Panc1 (cell line): ENCODE data around the gene PTDSS2. TPM values are rescaled to one million over a fixed set of nuclear protein-coding genes. Genes with fewer than 3 reads are reported as not detected.

Experiments used
- ATAC-seq: fragments of 200-7000 bp; cut with Tn5 transposase; 2 replicates; pipeline ENCODE4 v1.9.1; 2020; ENCODE audit warnings: mild to moderate bottlenecking, moderate library complexity
- BruUV-seq: library from RNA; stranded (reverse); fragments of 400-500 nt; replicated peaks from 2 replicates; lab custom pipeline; 2021; lab: Mats Ljungman, UMichigan
- CTCF ChIA-PET: fragments of 300-600 bp; sonication (Branson Sonifier 250); formaldehyde crosslinking; loops from one replicate; lab custom pipeline; 2022; ENCODE audit warnings: antibody characterized with exemption; lab: Charles Lee
- POLR2A ChIA-PET: fragments of 300-600 bp; sonication (Branson Sonifier 250); formaldehyde crosslinking; loops from one replicate; lab custom pipeline; 2022; ENCODE audit warnings: antibody characterized with exemption; lab: Charles Lee
- DNase-seq: peaks from one replicate; pipeline ENCODE4 v3.0.0-alpha.2; 2010; ENCODE audit warnings: low read depth, low spot score
- H3K27ac ChIP-seq: 2 replicates; pipeline ENCODE4 v1.5.1; 2011; ENCODE audit warnings: mild to moderate bottlenecking, low read length, inconsistent platforms
- H3K27me3 ChIP-seq: fragments of 200-500 bp; sonication (Bioruptor generic); 2 replicates; pipeline ENCODE4 v1.6.0; 2014; ENCODE audit warnings: low read length, inconsistent platforms; ENCODE audit not compliant: control insufficient read depth, insufficient read depth
- H3K36me3 ChIP-seq: fragments of 200-500 bp; sonication (Bioruptor generic); 2 replicates; pipeline ENCODE4 v1.5.1; 2014; ENCODE audit warnings: inconsistent platforms, mild to moderate bottlenecking, low read length, moderate library complexity; ENCODE audit not compliant: control insufficient read depth, insufficient read depth
- H3K4me1 ChIP-seq: 2 replicates; pipeline ENCODE4 v1.5.1; 2011; ENCODE audit warnings: inconsistent platforms, mild to moderate bottlenecking, low read length, moderate library complexity; ENCODE audit not compliant: control insufficient read depth, insufficient read depth
- H3K4me3 ChIP-seq, 2 experiments: 2 replicates each; pipeline ENCODE4 v1.5.1; 2011 to 2012; ENCODE audit warnings: low read depth in 2 of 2, low read length in 2 of 2, mild to moderate bottlenecking in 2 of 2, inconsistent platforms in 1 of 2, moderate library complexity in 1 of 2
- H3K9me3 ChIP-seq: fragments of 200-500 bp; sonication (Bioruptor generic); 2 replicates; pipeline ENCODE4 v1.5.1; 2014; ENCODE audit warnings: low read depth, mild to moderate bottlenecking, inconsistent platforms, low read length, moderate library complexity; ENCODE audit not compliant: control insufficient read depth, insufficient read depth
- POLR2AphosphoS5 ChIP-seq: IDR thresholded peaks from 2 replicates; pipeline ENCODE4 v1.6.1; 2012; ENCODE audit warnings: mild to moderate bottlenecking, low read depth, low read length, moderate library complexity
- SIN3A ChIP-seq: IDR thresholded peaks from 2 replicates; pipeline ENCODE4 v1.6.1; 2012; ENCODE audit warnings: low read depth, mild to moderate bottlenecking, low read length, moderate library complexity, borderline replicate concordance; ENCODE audit not compliant: insufficient read depth
- TCF7L2 ChIP-seq: IDR thresholded peaks from 2 replicates; pipeline ENCODE4 v1.6.1; 2011; ENCODE audit warnings: mild to moderate bottlenecking, low read depth, low read length, inconsistent platforms
- in situ Hi-C: cut with HindIII; loops from 2 replicates; pipeline ENCODE4 v1.10.0; 2016; ENCODE audit warnings: low sequenced_read_pairs, low pct_unique_long_range_greater_than_20kb
- intact Hi-C: fragments of 100-400 bp; cut with micrococcal nuclease; formaldehyde crosslinking; loops from one replicate; pipeline ENCODE4 v1.10.0; 2022; ENCODE audit not compliant: unreplicated experiment
- total RNA-seq: library from RNA; stranded (reverse); gene quantifications from one replicate; pipeline ENCODE4 v1.2.1, GENCODE V29; 2021; ENCODE audit not compliant: unreplicated experiment
- TF ChIP-seq, protein P1 (sequence below), 2 experiments: IDR thresholded peaks; 2 replicates each; pipeline ENCODE4 v1.6.1; 2011 to 2012; ENCODE audit warnings: low read depth in 2 of 2, control low read depth in 1 of 2, low read length in 1 of 2, mild to moderate bottlenecking in 1 of 2, moderate library complexity in 1 of 2; ENCODE audit not compliant: insufficient read depth in 1 of 2
- TF ChIP-seq, protein P2 (sequence below): fragments of 450-650 bp; IDR thresholded peaks from 2 replicates; pipeline ENCODE4 v1.5.1; 2017; ENCODE audit warnings: mild to moderate bottlenecking

PTDSS2 gene
- total RNA-seq, 1 experiment from 2014 or later = 103 TPM

DNA sequence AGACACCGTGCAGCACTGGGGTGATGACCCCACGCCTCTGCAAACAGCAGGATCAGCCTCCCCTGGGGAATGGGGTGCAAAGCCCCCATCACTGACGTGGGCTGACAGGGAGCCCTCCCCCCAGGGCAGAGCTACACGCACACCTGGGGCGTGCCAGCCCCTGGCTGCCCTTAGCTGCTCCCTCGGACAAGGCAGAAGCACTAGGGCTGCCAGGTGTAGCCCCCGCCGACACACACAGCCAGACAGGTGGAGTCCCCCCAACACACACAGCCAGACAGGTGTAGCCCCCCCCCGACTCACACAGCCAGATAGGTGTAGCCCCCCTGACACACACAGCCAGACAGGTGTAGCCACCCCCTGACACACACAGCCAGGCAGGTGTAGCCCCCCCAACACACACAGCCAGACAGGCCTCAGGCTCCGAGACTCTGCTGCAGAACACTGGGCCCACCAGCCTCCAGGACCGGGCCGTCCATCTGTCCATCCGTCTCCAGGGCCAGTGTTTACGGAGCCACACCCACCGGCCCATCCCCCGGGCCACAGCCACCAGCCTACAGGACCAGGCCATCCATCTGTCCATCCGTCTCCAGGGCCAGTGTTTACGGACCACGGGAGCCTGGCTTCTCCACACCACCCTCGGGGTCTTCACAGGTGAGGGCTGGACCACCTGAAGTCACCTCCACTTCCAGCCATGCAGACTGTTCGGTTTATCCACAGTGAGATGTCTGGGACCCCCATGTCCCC is 11.8 kb upstream of the PTDSS2 start:
- in situ Hi-C loops = no loop called here
- ATAC-seq (no peak), DNase-seq (no peak)
- no peaks in the 10 kb centered on the region for H3K9me3 ChIP-seq
- intact Hi-C loops = no loop called here
- peaks cover 14% of the 10 kb centered on the region for H3K4me1 ChIP-seq
- ChIA-PET CTCF (no interaction called here), POLR2A (no interaction called here)
- no peaks in the 10 kb centered on the region for H3K36me3 ChIP-seq
- H3K4me3 ChIP-seq = no peak overlapping the region
- H3K27ac ChIP-seq = no peak overlapping the region
- TF ChIP-seq, protein P1, sequence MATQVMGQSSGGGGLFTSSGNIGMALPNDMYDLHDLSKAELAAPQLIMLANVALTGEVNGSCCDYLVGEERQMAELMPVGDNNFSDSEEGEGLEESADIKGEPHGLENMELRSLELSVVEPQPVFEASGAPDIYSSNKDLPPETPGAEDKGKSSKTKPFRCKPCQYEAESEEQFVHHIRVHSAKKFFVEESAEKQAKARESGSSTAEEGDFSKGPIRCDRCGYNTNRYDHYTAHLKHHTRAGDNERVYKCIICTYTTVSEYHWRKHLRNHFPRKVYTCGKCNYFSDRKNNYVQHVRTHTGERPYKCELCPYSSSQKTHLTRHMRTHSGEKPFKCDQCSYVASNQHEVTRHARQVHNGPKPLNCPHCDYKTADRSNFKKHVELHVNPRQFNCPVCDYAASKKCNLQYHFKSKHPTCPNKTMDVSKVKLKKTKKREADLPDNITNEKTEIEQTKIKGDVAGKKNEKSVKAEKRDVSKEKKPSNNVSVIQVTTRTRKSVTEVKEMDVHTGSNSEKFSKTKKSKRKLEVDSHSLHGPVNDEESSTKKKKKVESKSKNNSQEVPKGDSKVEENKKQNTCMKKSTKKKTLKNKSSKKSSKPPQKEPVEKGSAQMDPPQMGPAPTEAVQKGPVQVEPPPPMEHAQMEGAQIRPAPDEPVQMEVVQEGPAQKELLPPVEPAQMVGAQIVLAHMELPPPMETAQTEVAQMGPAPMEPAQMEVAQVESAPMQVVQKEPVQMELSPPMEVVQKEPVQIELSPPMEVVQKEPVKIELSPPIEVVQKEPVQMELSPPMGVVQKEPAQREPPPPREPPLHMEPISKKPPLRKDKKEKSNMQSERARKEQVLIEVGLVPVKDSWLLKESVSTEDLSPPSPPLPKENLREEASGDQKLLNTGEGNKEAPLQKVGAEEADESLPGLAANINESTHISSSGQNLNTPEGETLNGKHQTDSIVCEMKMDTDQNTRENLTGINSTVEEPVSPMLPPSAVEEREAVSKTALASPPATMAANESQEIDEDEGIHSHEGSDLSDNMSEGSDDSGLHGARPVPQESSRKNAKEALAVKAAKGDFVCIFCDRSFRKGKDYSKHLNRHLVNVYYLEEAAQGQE (IDR thresholded peaks at IDR 0.05; ENCODE audit: insufficient read depth in 1 of 2, low read depth in 2 of 2, low read length in 1 of 2) = no peak
- no peak for TF ChIP-seq TCF7L2
- H3K27me3 ChIP-seq = no peaks in the 10 kb centered on the region
- no TSS peak for BruUV-seq

DNA sequence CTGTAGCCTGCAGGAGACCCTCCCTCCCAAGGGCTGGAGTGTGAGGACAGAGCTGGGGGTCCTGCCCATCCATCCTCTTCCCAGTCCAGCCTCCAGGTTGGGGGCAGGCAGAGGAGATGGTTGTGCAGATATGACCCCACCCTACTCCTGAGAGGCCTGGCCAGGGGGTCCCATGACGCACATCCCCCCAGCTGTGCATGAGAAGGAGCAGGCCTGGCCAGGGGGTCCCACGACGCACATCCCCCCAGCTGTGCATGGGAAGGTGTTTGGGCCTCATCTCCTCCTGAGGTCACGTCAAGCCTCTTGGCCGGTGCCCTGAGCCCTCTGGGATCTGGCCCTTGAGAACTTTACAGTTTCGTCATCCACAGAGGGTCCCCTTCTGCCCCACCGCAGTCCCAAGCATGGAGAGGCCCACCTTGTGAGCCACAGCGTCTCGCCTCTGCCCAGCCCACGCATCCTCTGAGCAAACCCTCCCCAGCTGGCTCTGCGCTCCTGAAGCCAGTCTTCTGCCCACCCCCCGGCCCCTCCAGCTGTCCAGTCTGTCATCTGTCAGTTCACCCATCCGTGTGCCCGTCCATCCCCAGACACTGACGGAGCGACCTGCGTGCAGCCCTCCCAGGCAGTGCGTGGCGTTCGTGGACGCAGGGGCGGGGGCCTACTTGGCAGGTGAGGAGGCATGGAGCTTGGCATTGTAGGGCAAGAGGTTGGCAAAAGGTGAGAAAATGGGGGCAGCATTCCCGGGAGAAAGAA is 10.6 kb upstream of the PTDSS2 start:
- intact Hi-C loops (no loop called here), in situ Hi-C loops (no loop called here)
- H3K9me3 ChIP-seq = no peaks in the 10 kb centered on the region
- DNase-seq = no peak
- H3K27me3 ChIP-seq = no peaks in the 10 kb centered on the region
- no peak for TF ChIP-seq SIN3A
- H3K4me1 ChIP-seq = peaks cover 21% of the 10 kb centered on the region
- no TSS peak for BruUV-seq
- H3K36me3 ChIP-seq = no peaks in the 10 kb centered on the region
- H3K27ac ChIP-seq = no peak overlapping the region
- ChIA-PET POLR2A (no interaction called here), CTCF (interaction anchor here (0.5 to 1.3 kb wide), 5 partner anchors 8 to 370 kb away, joined by 4 to 14 read pairs (median 9); partner anchors contain the start of gene SIGIRR)
- no peak for ATAC-seq
- H3K4me3 ChIP-seq = no peak overlapping the region

DNA sequence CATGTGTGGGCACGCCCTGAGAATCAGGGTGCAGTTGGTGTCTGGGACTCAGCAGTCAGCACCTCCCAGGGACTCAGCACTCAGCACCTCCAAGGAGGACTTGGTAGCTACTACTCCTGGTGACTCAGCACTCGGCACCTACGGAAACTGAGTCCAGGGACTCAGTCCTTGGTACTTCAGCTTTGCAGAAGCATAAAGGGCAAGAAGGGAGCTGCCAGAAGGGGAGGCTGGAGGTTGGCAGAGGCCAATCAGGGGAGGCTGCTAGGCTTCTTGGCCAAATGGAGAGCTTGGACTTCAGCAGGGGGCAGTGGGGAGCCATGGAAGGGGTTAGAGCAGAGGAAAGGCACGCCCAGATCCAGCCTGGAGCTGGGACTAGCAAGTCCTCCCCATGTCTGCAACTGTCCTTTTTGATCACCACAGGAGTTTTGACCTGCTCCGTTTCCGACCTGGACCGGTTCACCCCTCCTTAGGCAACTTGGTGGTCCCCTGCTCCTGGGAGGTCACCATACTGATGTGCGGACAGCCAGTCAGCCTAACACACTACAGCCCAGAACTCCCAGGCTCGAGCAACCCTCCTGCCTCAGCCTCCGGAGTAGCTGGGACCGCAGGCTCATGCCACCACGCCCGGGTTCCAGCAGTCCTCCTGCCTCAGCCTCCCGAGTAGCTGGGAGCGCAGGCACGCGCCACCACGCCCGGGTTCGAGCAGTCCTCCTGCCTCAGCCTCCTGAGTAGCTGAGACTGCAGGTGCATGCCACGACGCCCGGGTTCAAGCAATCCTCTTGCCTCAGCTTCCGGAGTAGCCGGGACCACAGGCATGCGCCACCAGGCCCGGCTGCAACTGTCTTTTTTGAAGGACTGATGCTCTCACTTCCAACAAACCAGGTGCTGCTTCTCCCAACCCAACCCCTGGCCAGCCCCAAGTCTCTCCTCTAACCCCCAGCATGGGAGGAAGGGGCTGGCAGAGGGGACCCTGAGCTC is 9.7 kb upstream of the PTDSS2 start:
- peaks cover 24% of the 10 kb centered on the region for H3K4me1 ChIP-seq
- peak overlapping the region; percentile 23 to 47; a peak in 2 of 4 replicates for H3K4me3 ChIP-seq

More for the DNA sequence above, 9.7 kb upstream of the PTDSS2 start:
- intact Hi-C loops = no loop called here
- no peak for DNase-seq
- in situ Hi-C loops = no loop called here
- Histone ChIP-seq H3K27me3 (no peaks in the 10 kb centered on the region), H3K9me3 (no peaks in the 10 kb centered on the region), H3K27ac (no peak overlapping the region), H3K36me3 (no peaks in the 10 kb centered on the region)
- CTCF ChIA-PET = interaction anchor here (0.6 to 1.3 kb wide), 4 partner anchors 7 to 36 kb away, joined by 3 to 9 read pairs (median 4); partner anchors contain the start of gene SIGIRR
- BruUV-seq = no TSS peak
- TF ChIP-seq, protein P1 (IDR thresholded peaks at IDR 0.05; ENCODE audit: insufficient read depth in 1 of 2, low read depth in 2 of 2, low read length in 1 of 2) = no peak
- TF ChIP-seq POLR2AphosphoS5 (no peak), TCF7L2 (no peak), SIN3A (no peak)
- TF ChIP-seq, protein P2, sequence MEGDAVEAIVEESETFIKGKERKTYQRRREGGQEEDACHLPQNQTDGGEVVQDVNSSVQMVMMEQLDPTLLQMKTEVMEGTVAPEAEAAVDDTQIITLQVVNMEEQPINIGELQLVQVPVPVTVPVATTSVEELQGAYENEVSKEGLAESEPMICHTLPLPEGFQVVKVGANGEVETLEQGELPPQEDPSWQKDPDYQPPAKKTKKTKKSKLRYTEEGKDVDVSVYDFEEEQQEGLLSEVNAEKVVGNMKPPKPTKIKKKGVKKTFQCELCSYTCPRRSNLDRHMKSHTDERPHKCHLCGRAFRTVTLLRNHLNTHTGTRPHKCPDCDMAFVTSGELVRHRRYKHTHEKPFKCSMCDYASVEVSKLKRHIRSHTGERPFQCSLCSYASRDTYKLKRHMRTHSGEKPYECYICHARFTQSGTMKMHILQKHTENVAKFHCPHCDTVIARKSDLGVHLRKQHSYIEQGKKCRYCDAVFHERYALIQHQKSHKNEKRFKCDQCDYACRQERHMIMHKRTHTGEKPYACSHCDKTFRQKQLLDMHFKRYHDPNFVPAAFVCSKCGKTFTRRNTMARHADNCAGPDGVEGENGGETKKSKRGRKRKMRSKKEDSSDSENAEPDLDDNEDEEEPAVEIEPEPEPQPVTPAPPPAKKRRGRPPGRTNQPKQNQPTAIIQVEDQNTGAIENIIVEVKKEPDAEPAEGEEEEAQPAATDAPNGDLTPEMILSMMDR = no peak
- POLR2A ChIA-PET = interaction anchor here (0.5 kb wide), 1 partner anchor 87 kb away, joined by 7 read pairs; no protein-coding TSS in a partner anchor
- peak; percentile 22; the same call in 1 of the 2 replicates for ATAC-seq
